OCI-LY7 (cell line): ENCODE data around the gene C3orf20. TPM values are rescaled to one million over a fixed set of nuclear protein-coding genes. Genes with fewer than 3 reads are reported as not detected.

Experiments used
- BruUV-seq: library from RNA; stranded (reverse); fragments of 400-500 nt; replicated peaks from 2 replicates; lab custom pipeline; 2021; lab: Mats Ljungman, UMichigan
- CTCF ChIA-PET: fragments of 300-600 bp; sonication (Branson Sonifier 250); formaldehyde crosslinking; loops from one replicate; lab custom pipeline; 2022; ENCODE audit warnings: antibody characterized with exemption; ENCODE audit not compliant: unreplicated experiment; lab: Charles Lee
- POLR2A ChIA-PET: fragments of 300-600 bp; sonication (Branson Sonifier 250); formaldehyde crosslinking; loops from one replicate; lab custom pipeline; 2022; ENCODE audit warnings: antibody characterized with exemption; lab: Charles Lee
- DNase-seq: peaks from one replicate; pipeline ENCODE4 v3.0.0-alpha.2; 2015; ENCODE audit warnings: low spot score
- H2AFZ ChIP-seq: fragments of 200-600 bp; sonication (generic), shearing (Covaris generic); 2 replicates; pipeline ENCODE4 v1.6.1; 2014; ENCODE audit warnings: mild to moderate bottlenecking, antibody characterized with exemption, low read length, moderate library complexity
- H3K27ac ChIP-seq: fragments of 200-600 bp; sonication (generic); 2 replicates; pipeline ENCODE4 v1.5.1; 2014; ENCODE audit warnings: mixed run types, low read depth, mild to moderate bottlenecking, moderate library complexity, low read length, inconsistent platforms; ENCODE audit not compliant: poor library complexity, severe bottlenecking
- H3K36me3 ChIP-seq: fragments of 200-600 bp; sonication (generic); 2 replicates; pipeline ENCODE4 v1.6.1; 2014; ENCODE audit warnings: mild to moderate bottlenecking, antibody characterized with exemption, low read length, moderate library complexity, mixed read lengths; ENCODE audit not compliant: insufficient read depth
- H3K4me1 ChIP-seq: fragments of 200-600 bp; sonication (generic); 2 replicates; pipeline ENCODE4 v1.5.1; 2014; ENCODE audit warnings: mild to moderate bottlenecking, low read length; ENCODE audit not compliant: insufficient read depth, poor library complexity, severe bottlenecking
- H3K4me2 ChIP-seq: fragments of 200-600 bp; sonication (generic); 2 replicates; pipeline ENCODE4 v1.6.1; 2014; ENCODE audit warnings: mild to moderate bottlenecking, low read length
- H3K4me3 ChIP-seq: fragments of 200-600 bp; sonication (generic); 2 replicates; pipeline ENCODE4 v1.5.1; 2014; ENCODE audit warnings: mild to moderate bottlenecking, low read depth, low read length; ENCODE audit not compliant: poor library complexity, severe bottlenecking
- H3K79me2 ChIP-seq: fragments of 200-600 bp; sonication (generic); 2 replicates; pipeline ENCODE4 v1.6.1; 2016; ENCODE audit warnings: low read depth, mild to moderate bottlenecking, low read length, moderate library complexity, mixed read lengths; ENCODE audit not compliant: insufficient read depth
- H3K9me2 ChIP-seq: fragments of 200-600 bp; sonication (generic); 2 replicates; pipeline ENCODE4 v1.6.1; 2016; ENCODE audit warnings: mild to moderate bottlenecking, low read length, mixed read lengths; ENCODE audit not compliant: insufficient read depth
- H3K9me3 ChIP-seq: fragments of 200-600 bp; sonication (generic); 2 replicates; pipeline ENCODE4 v1.6.1; 2014; ENCODE audit warnings: mild to moderate bottlenecking, mixed run types, low read length, mixed read lengths
- H4K20me1 ChIP-seq: fragments of 200-600 bp; sonication (generic); 2 replicates; pipeline ENCODE4 v1.6.1; 2014; ENCODE audit warnings: mild to moderate bottlenecking, antibody characterized with exemption, low read length, moderate library complexity, mixed read lengths; ENCODE audit not compliant: insufficient read depth
- EZH2phosphoT487 ChIP-seq: fragments of 200-600 bp; sonication (generic); IDR thresholded peaks from 2 replicates; pipeline ENCODE4 v1.6.1; 2018; ENCODE audit warnings: low read depth, borderline replicate concordance, mild to moderate bottlenecking, mixed run types, antibody characterized with exemption, low read length, moderate library complexity, mixed read lengths
- intact Hi-C: fragments of 100-400 bp; cut with micrococcal nuclease; formaldehyde crosslinking; loops from one replicate; pipeline ENCODE4 v1.10.0; 2022; ENCODE audit not compliant: unreplicated experiment
- total RNA-seq, 2 experiments: library from RNA; depleted of rRNA in 1 of 2; stranded (reverse); fragments of >200 nt in 1 of 2; shearing (Covaris generic) in 1 of 2; gene quantifications; 2 replicates each; pipeline ENCODE4 v1.2.3, GENCODE V29; 2014 to 2022
- TF ChIP-seq, protein P1 (sequence below): fragments of 200-600 bp; sonication (generic); conservative IDR thresholded peaks from 2 replicates; pipeline ENCODE4 v1.5.1; 2014; ENCODE audit warnings: mild to moderate bottlenecking, antibody characterized with exemption, low read length, moderate library complexity, mixed read lengths

Gene C3orf20
- total RNA-seq, 2 experiments from 2014 or later = 2.2 to 2.7 TPM

GRCh38 chr3:14716591-14716990 is 41.6 kb downstream of the C3orf20 start:
- intact Hi-C loops = no loop called here
- ChIA-PET CTCF (no interaction called here), POLR2A (no interaction called here)
- peaks cover 26% of the 10 kb centered on the region for H3K4me1 ChIP-seq
- H3K4me3 ChIP-seq = no peak overlapping the region
- no peak for DNase-seq
- no TSS peak for BruUV-seq
- H4K20me1 ChIP-seq = no peaks in the 10 kb centered on the region
- no peak overlapping the region for H3K27ac ChIP-seq
- no peak overlapping the region for H2AFZ ChIP-seq
- no peak overlapping the region for H3K4me2 ChIP-seq
- no peaks in the 10 kb centered on the region for H3K36me3 ChIP-seq
- H3K79me2 ChIP-seq = no peaks in the 10 kb centered on the region
- H3K9me3 ChIP-seq = peaks cover 7% of the 10 kb centered on the region; the same call in 1 of the 2 replicates
- no peaks in the 10 kb centered on the region for H3K9me2 ChIP-seq
- TF ChIP-seq, protein P1, sequence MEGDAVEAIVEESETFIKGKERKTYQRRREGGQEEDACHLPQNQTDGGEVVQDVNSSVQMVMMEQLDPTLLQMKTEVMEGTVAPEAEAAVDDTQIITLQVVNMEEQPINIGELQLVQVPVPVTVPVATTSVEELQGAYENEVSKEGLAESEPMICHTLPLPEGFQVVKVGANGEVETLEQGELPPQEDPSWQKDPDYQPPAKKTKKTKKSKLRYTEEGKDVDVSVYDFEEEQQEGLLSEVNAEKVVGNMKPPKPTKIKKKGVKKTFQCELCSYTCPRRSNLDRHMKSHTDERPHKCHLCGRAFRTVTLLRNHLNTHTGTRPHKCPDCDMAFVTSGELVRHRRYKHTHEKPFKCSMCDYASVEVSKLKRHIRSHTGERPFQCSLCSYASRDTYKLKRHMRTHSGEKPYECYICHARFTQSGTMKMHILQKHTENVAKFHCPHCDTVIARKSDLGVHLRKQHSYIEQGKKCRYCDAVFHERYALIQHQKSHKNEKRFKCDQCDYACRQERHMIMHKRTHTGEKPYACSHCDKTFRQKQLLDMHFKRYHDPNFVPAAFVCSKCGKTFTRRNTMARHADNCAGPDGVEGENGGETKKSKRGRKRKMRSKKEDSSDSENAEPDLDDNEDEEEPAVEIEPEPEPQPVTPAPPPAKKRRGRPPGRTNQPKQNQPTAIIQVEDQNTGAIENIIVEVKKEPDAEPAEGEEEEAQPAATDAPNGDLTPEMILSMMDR = no peak
- TF ChIP-seq EZH2phosphoT487 = no peak

GRCh38 chr3:14717307-14717706 is 42.4 kb downstream of the C3orf20 start:
- Histone ChIP-seq H3K79me2 (no peaks in the 10 kb centered on the region), H3K36me3 (no peaks in the 10 kb centered on the region), H4K20me1 (no peaks in the 10 kb centered on the region), H3K4me2 (no peak overlapping the region), H3K9me2 (no peaks in the 10 kb centered on the region), H3K4me1 (peaks cover 25% of the 10 kb centered on the region), H3K27ac (no peak overlapping the region), H3K9me3 (peaks cover 7% of the 10 kb centered on the region; the same call in 1 of the 2 replicates), H2AFZ (no peak overlapping the region), H3K4me3 (no peak overlapping the region)
- CTCF ChIA-PET = no interaction called here
- POLR2A ChIA-PET = no interaction called here
- intact Hi-C loops = no loop called here
- DNase-seq = no peak
- TF ChIP-seq, protein P1 = no peak
- no TSS peak for BruUV-seq

DNA sequence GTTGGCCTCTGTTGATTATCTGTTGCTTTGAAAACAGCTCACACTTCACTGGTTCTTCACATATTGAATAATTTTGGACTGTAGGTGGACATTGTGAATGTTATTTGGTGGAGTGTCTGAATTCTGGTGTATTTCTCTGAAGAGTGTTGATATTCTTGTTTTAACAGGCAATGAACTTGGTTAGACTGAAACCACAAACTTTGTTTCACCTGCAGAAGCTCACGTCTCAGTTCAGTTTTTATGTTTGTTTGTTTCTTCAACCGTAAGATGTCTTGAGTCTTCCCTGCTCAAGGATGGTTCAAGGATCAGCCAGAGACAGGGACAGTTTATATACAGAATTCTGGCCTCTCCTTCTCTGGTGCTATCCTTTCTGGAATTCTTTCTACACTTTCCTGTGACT is 43.6 kb downstream of the C3orf20 start:
- no peaks in the 10 kb centered on the region for H3K79me2 ChIP-seq
- H3K4me1 ChIP-seq = peaks cover 25% of the 10 kb centered on the region
- ChIA-PET CTCF (interaction anchor here (1.0 kb wide), 1 partner anchor 19 kb away, joined by 3 read pairs; no protein-coding TSS in a partner anchor), POLR2A (interaction anchor here (1.1 to 1.4 kb wide), 2 partner anchors 14 to 30 kb away, joined by 3 read pairs; no protein-coding TSS in a partner anchor)
- H3K9me2 ChIP-seq = no peaks in the 10 kb centered on the region
- no peak overlapping the region for H2AFZ ChIP-seq
- H3K4me2 ChIP-seq = 0 out of 2 replicates have a peak overlapping the region, but pooled peaks have one; percentile 5
- H3K27ac ChIP-seq = no peak overlapping the region
- no TSS peak for BruUV-seq
- H3K9me3 ChIP-seq = no peaks in the 10 kb centered on the region
- intact Hi-C loops = no loop called here
- no peaks in the 10 kb centered on the region for H3K36me3 ChIP-seq
- DNase-seq = no peak
- no peak for TF ChIP-seq EZH2phosphoT487
- TF ChIP-seq, protein P1 = no peak
- no peak overlapping the region for H3K4me3 ChIP-seq
- H4K20me1 ChIP-seq = no peaks in the 10 kb centered on the region
